IPS-15b (cell line): ENCODE measurements around the gene EXOC3L2.

Source experiments
- H3K27me3 ChIP-seq: one replicate; pipeline ENCODE4 v1.6.1; 2013; ENCODE audit warnings: low read length; ENCODE audit not compliant: control insufficient read depth, insufficient read depth
- H3K36me3 ChIP-seq: one replicate; pipeline ENCODE4 v1.6.1; 2013; ENCODE audit warnings: low read length; ENCODE audit not compliant: control insufficient read depth, insufficient read depth
- H3K4me1 ChIP-seq: one replicate; pipeline ENCODE4 v1.6.1; 2013; ENCODE audit warnings: mild to moderate bottlenecking, low read length; ENCODE audit not compliant: control insufficient read depth, insufficient read depth
- H3K4me3 ChIP-seq: one replicate; pipeline ENCODE4 v1.5.1; 2013; ENCODE audit warnings: low read depth, low read length
- H3K9ac ChIP-seq: one replicate; pipeline ENCODE4 v1.6.1; 2013; ENCODE audit warnings: low read depth, mild to moderate bottlenecking, low read length
- H3K9me3 ChIP-seq: one replicate; pipeline ENCODE4 v1.6.1; 2013; ENCODE audit warnings: mild to moderate bottlenecking, low read length; ENCODE audit not compliant: control insufficient read depth, insufficient read depth

Gene EXOC3L2

GRCh38 chr19:45162608-45163143, 82.5 kb downstream of the EXOC3L2 start:
- Histone ChIP-seq H3K4me3 (no peak overlapping the region), H3K4me1 (peaks cover 2% of the 10 kb centered on the region), H3K9ac (no peak overlapping the region)

More at GRCh38 chr19:45162608-45163143, 82.5 kb downstream of the EXOC3L2 start:
- no peaks in the 10 kb centered on the region for H3K27me3 ChIP-seq
- H3K9me3 ChIP-seq, result no peaks in the 10 kb centered on the region
- no peaks in the 10 kb centered on the region for H3K36me3 ChIP-seq
